ENCODE measurements around the gene YIF1A. TPM values are rescaled to one million over a fixed set of nuclear protein-coding genes. Genes with fewer than 3 reads are reported as not detected.

YIF1A gene
- total RNA-seq, 1 donor from 2014 or later: 48.0 TPM

- no peak for DNase-seq (ENCODE audit: low spot score)
- Mint-ChIP-seq H3K27me3 (ENCODE audit: unreplicated experiment) (peaks cover 30% of the 10 kb centered on the region), H3K4me1 (ENCODE audit: unreplicated experiment) (peaks cover 17% of the 10 kb centered on the region), H3K4me3 (ENCODE audit: unreplicated experiment) (peak overlapping the region; percentile 95), H3K27ac (ENCODE audit: unreplicated experiment) (peak overlapping the region; percentile 98), H3K36me3 (ENCODE audit: low read depth, unreplicated experiment) (peaks cover 36% of the 10 kb centered on the region), H3K9me3 (ENCODE audit: unreplicated experiment) (no peaks in the 10 kb centered on the region)
- peak; percentile 41 for TF ChIP-seq CTCF (IDR thresholded peaks at IDR 0.05; ENCODE audit: unreplicated experiment)
These were observed 19.7 kb downstream of the YIF1A start for GRCh38 chr11:66268952-66269905.

GRCh38 chr11:66268244-66268951 lies 20.5 kb downstream of the YIF1A start, which contains the start of gene RAB1B:
Gene RAB1B (plus strand): TSS chr11:66268639. CDS start chr11:66268680, 41 bp downstream.
- H3K4me1 Mint-ChIP-seq (ENCODE audit: unreplicated experiment): peaks cover 16% of the 10 kb centered on the region
- H3K9me3 Mint-ChIP-seq (ENCODE audit: unreplicated experiment): no peaks in the 10 kb centered on the region
- H3K36me3 Mint-ChIP-seq (ENCODE audit: low read depth, unreplicated experiment): peaks cover 31% of the 10 kb centered on the region
- peak within 1 kb of the TSS; percentile 98 for H3K27ac Mint-ChIP-seq (ENCODE audit: unreplicated experiment)
- peaks cover 26% of the 10 kb centered on the region for H3K27me3 Mint-ChIP-seq (ENCODE audit: unreplicated experiment)
- no peak for TF ChIP-seq CTCF (IDR thresholded peaks at IDR 0.05; ENCODE audit: unreplicated experiment)
- peak within 1 kb of the TSS; percentile 95 for H3K4me3 Mint-ChIP-seq (ENCODE audit: unreplicated experiment)
- peak; percentile 100 for DNase-seq (ENCODE audit: low spot score)

GRCh38 chr11:66267379-66268243 lies 21.3 kb downstream of the YIF1A start:
- peaks cover 23% of the 10 kb centered on the region for H3K36me3 Mint-ChIP-seq (ENCODE audit: low read depth, unreplicated experiment)
- no peaks in the 10 kb centered on the region for H3K9me3 Mint-ChIP-seq (ENCODE audit: unreplicated experiment)
- peaks cover 25% of the 10 kb centered on the region for H3K27me3 Mint-ChIP-seq (ENCODE audit: unreplicated experiment)
- peaks cover 14% of the 10 kb centered on the region for H3K4me1 Mint-ChIP-seq (ENCODE audit: unreplicated experiment)
- H3K4me3 Mint-ChIP-seq (ENCODE audit: unreplicated experiment): peak overlapping the region; percentile 95
- no peak for TF ChIP-seq CTCF (IDR thresholded peaks at IDR 0.05; ENCODE audit: unreplicated experiment)
- peak overlapping the region; percentile 94 for H3K27ac Mint-ChIP-seq (ENCODE audit: unreplicated experiment)
- DNase-seq (ENCODE audit: low spot score): peak; percentile 94

GRCh38 chr11:66267039-66267378 lies 21.9 kb downstream of the YIF1A start:
- Mint-ChIP-seq H3K9me3 (ENCODE audit: unreplicated experiment) (no peaks in the 10 kb centered on the region), H3K27ac (ENCODE audit: unreplicated experiment) (no peak overlapping the region), H3K27me3 (ENCODE audit: unreplicated experiment) (peaks cover 25% of the 10 kb centered on the region), H3K4me1 (ENCODE audit: unreplicated experiment) (peaks cover 14% of the 10 kb centered on the region), H3K36me3 (ENCODE audit: low read depth, unreplicated experiment) (peaks cover 18% of the 10 kb centered on the region), H3K4me3 (ENCODE audit: unreplicated experiment) (peak overlapping the region; percentile 69)
- no peak for TF ChIP-seq CTCF (IDR thresholded peaks at IDR 0.05; ENCODE audit: unreplicated experiment)
- no peak for DNase-seq (ENCODE audit: low spot score)
